Measurements from ENCODE around the gene SERTAD3. TPM values are rescaled to one million over a fixed set of nuclear protein-coding genes. Genes with fewer than 3 reads are reported as not detected.
"Not testable (repeated sequence)": the region's sequence is repeated elsewhere in the genome, so short reads cannot be mapped to it uniquely, and the experiment has no call there.

The SERTAD3 gene
- total and polyA plus RNA-seq, 2 of the 4 experiments (the other 2 are of a cell fraction): 20.5 to 23.3 TPM

- H2BK20ac ChIP-seq (ENCODE audit: low read depth, low read length); H3K23ac ChIP-seq (ENCODE audit: low read depth, low read length); dilution Hi-C loops (cut with HindIII; ENCODE audit: low sequenced_read_pairs, unreplicated experiment); H2AK9ac ChIP-seq (replicated peaks; ENCODE audit: low read depth, low read length, poor library complexity); BruUV-seq (replicated peaks); DNase-seq; H3K27me3 ChIP-seq (ENCODE audit: control insufficient read depth, insufficient read depth, low read length); H3K9me3 ChIP-seq (ENCODE audit: control insufficient read depth, insufficient read depth, low read length); H3K36me3 ChIP-seq (ENCODE audit: control insufficient read depth, insufficient read depth, low read length); H4K20me1 ChIP-seq (ENCODE audit: insufficient read depth, low read length); H3K9me1 ChIP-seq (ENCODE audit: insufficient read depth, low read length); intact Hi-C loops (cut with micrococcal nuclease); H3K18ac ChIP-seq (ENCODE audit: low read depth, low read length); in situ Hi-C loops (cut with MboI; ENCODE audit: low sequenced_read_pairs); H3K79me1 ChIP-seq (ENCODE audit: low read depth in 1 of 2, low read length in 2 of 2); H3K4me3 ChIP-seq (ENCODE audit: insufficient read depth, low read depth, low read length); H2BK15ac ChIP-seq (ENCODE audit: low read depth, low read length); ATAC-seq (ENCODE audit: low read depth): not testable (repeated sequence)
- H3K56ac ChIP-seq (ENCODE audit: extremely low read depth, insufficient read depth, low read length): peak overlapping the region; percentile 98; the same call in 1 of the 2 replicates
- peak overlapping the region; percentile 78; the same call in 1 of the 2 replicates for H2BK120ac ChIP-seq (ENCODE audit: low read depth, low read length)
- H2AK5ac ChIP-seq (ENCODE audit: low read depth, low read length): peak overlapping the region; percentile 85; the same call in 1 of the 2 replicates
- H3K14ac ChIP-seq (replicated peaks; ENCODE audit: low read depth, low read length): peak overlapping the region; percentile 94; the same call in 1 of the 2 replicates
- ChIA-PET CTCF (interaction anchor here (0.6 kb wide), 1 partner anchor 202 kb away, joined by 3 read pairs; no protein-coding TSS in a partner anchor), POLR2A (ENCODE audit: unreplicated experiment) (interaction anchor here (1.0 kb wide), 1 partner anchor 12 kb away, joined by 3 read pairs; no protein-coding TSS in a partner anchor)
- H3K4ac ChIP-seq (ENCODE audit: low read depth, low read length): peak overlapping the region; percentile 96
- peak overlapping the region; percentile 93 to 99; a peak in 3 of 4 replicates for H4K8ac ChIP-seq (ENCODE audit: low read depth in 2 of 2, low read length in 2 of 2)
- H2AFZ ChIP-seq (replicated peaks; ENCODE audit: low read length, poor library complexity): peak overlapping the region; percentile 4
- peak overlapping the region; percentile 86 for H2BK5ac ChIP-seq (ENCODE audit: low read depth, low read length, poor library complexity, severe bottlenecking)
- peak overlapping the region; percentile 91 for H3K27ac ChIP-seq (ENCODE audit: insufficient read depth, low read length)
- no CpG with 5 or more reads among the region's 7 CpGs for WGBS, 2 experiments (ENCODE audit: extremely low coverage in 2 of 2, insufficient read length in 1 of 2)
- H3K9ac ChIP-seq (ENCODE audit: low read depth, low read length): peak overlapping the region; percentile 87
- peak overlapping the region; percentile 98 for H4K91ac ChIP-seq (ENCODE audit: insufficient read depth, low read depth, low read length)
- H3K4me2 ChIP-seq (ENCODE audit: low read depth, low read length): peak overlapping the region; percentile 75
- H3K4me1 ChIP-seq (ENCODE audit: control insufficient read depth, insufficient read depth, low read length): peaks cover 11% of the 10 kb centered on the region
- H4K5ac ChIP-seq (ENCODE audit: low read depth, low read length): peak overlapping the region; percentile 64; the same call in 1 of the 2 replicates
Observed at GRCh38 chr19:40432760-40433159, 11.4 kb downstream of the SERTAD3 start.

Data from IMR-90 (cell line).